ENCODE measurements around the gene ZBTB3. TPM values are rescaled to one million over a fixed set of nuclear protein-coding genes. Genes with fewer than 3 reads are reported as not detected.

The ZBTB3 gene
- total RNA-seq, 2 donors from 2014 or later, result 16.9 to 33.8 TPM

DNA sequence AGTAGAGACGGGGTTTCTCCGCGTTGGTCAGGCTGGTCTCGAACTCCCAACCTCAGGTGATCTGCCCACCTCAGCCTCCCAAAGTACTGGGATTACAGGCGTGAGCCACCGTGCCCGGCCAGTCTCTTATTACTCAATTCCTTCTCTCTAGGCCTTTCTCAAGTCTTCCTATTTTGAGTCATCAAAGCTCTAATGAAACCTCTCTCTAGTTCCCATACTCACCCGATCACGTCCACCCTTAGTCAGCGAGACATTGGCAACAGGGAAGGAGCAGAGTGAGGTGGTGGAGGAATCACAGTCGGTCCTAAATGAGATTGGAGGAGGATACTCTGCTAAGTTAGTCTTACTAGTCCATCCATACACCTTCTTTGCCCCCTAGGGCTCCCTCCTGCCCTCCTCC is 51.7 kb downstream of the ZBTB3 start:
- no peaks in the 10 kb centered on the region for H3K9me3 Mint-ChIP-seq
- H3K4me3 Mint-ChIP-seq, result no peak overlapping the region
- DNase-seq, result no peak
- Histone ChIP-seq H3K9ac (ENCODE audit: extremely low read depth, low read length, poor library complexity, severe bottlenecking) (no peak overlapping the region), H3K36me3 (ENCODE audit: control insufficient read depth, insufficient read depth, low read length) (peaks cover 51% of the 10 kb centered on the region), H3K27me3 (ENCODE audit: control insufficient read depth, insufficient read depth, low read length, poor library complexity, severe bottlenecking) (no peaks in the 10 kb centered on the region), H3K27ac (ENCODE audit: low read depth, low read length) (no peak overlapping the region), H3K4me1 (ENCODE audit: control insufficient read depth, insufficient read depth, low read length) (peaks cover 13% of the 10 kb centered on the region), H3K9me3 (ENCODE audit: control insufficient read depth, low read length) (no peaks in the 10 kb centered on the region), H3K4me3 (ENCODE audit: low read length) (no peak overlapping the region)
- peaks cover 44% of the 10 kb centered on the region for H3K36me3 Mint-ChIP-seq (ENCODE audit: low read depth)
- no peak overlapping the region for H3K27ac Mint-ChIP-seq
- WGBS, 2 experiments (ENCODE audit: insufficient coverage in 1 of 2, insufficient read length in 1 of 2), result 84 to 96% methylated on average over 5 to 11 of the region's 11 CpGs
- TF ChIP-seq CTCF (conservative IDR thresholded peaks at IDR 0.05), result no peak
- peaks cover 15% of the 10 kb centered on the region for H3K4me1 Mint-ChIP-seq
- H3K27me3 Mint-ChIP-seq (ENCODE audit: insufficient read depth), result no peaks in the 10 kb centered on the region

Small RNAs within 50 kb of the gene (microRNA-seq; reads per million reads assigned to microRNA genes)
- not detected for gene MIR6514 (ENCODE audit: borderline microRNAs expressed)
- not detected for gene MIR6748 (ENCODE audit: borderline microRNAs expressed)

Other genes starting within 250 kb of the ZBTB3 start
- gene AHNAK, start 207.4 kb downstream of the ZBTB3 start, total RNA-seq, result 100 to 1,000 TPM; 109 to 165 TPM
- gene EEF1G, start 180.3 kb downstream of the ZBTB3 start, total RNA-seq, result 1,000 to 10,000 TPM; 1,705 to 1,818 TPM
- gene TUT1, start 162.6 kb downstream of the ZBTB3 start, total RNA-seq, result 10 to 100 TPM; 16.0 to 33.5 TPM
- gene MTA2, start 152.3 kb downstream of the ZBTB3 start, total RNA-seq, result 100 to 1,000 TPM; 131 to 155 TPM
- gene EML3, start 141.4 kb downstream of the ZBTB3 start, total RNA-seq, result 10 to 100 TPM; 51.5 to 57.7 TPM
- 1 to 10 TPM in 1 of 2 donors, under 1 TPM in 1; 0.71 to 1.3 TPM for gene ROM1, start 140.9 kb downstream of the ZBTB3 start, total RNA-seq
- 10 to 100 TPM; 38.6 to 53.9 TPM for gene B3GAT3, start 132.2 kb downstream of the ZBTB3 start, total RNA-seq
- 100 to 1,000 TPM; 377 to 402 TPM for gene GANAB, start 107.5 kb downstream of the ZBTB3 start, total RNA-seq
- gene INTS5, start 100.9 kb downstream of the ZBTB3 start, total RNA-seq, result 10 to 100 TPM; 19.0 to 21.6 TPM
- 100 to 1,000 TPM; 125 to 140 TPM for gene C11orf98, start 89.0 kb downstream of the ZBTB3 start, total RNA-seq
- 10 to 100 TPM; 29.9 to 39.4 TPM for gene CSKMT, start 88.8 kb downstream of the ZBTB3 start, total RNA-seq
- 10 to 100 TPM in 1 of 2 donors, 1 to 10 TPM in 1; 9.2 to 11.1 TPM for gene UQCC3, start 82.5 kb downstream of the ZBTB3 start, total RNA-seq
- 10 to 100 TPM in 1 of 2 donors, 1 to 10 TPM in 1; 7.5 to 14.1 TPM for gene LBHD1, start 81.9 kb downstream of the ZBTB3 start, total RNA-seq
- 10 to 100 TPM; 89.3 to 96.6 TPM for gene UBXN1, start 75.1 kb downstream of the ZBTB3 start, total RNA-seq
- gene LRRN4CL, start 64.6 kb downstream of the ZBTB3 start, total RNA-seq, result under 1 TPM; 0.55 to 0.99 TPM
- gene BSCL2, start 46.7 kb downstream of the ZBTB3 start, total RNA-seq, result 10 to 100 TPM; 68.6 to 77.2 TPM
- gene GNG3, start 46.5 kb downstream of the ZBTB3 start, total RNA-seq, result 1 to 10 TPM in 1 of 2 donors, under 1 TPM in 1; 0.40 to 1.7 TPM
- gene HNRNPUL2, start 26.7 kb downstream of the ZBTB3 start, total RNA-seq, result 10 to 100 TPM; 48.1 to 49.8 TPM
- 10 to 100 TPM; 40.0 to 55.4 TPM for gene TTC9C, start 25.7 kb downstream of the ZBTB3 start, total RNA-seq
- gene POLR2G, start 7.4 kb upstream of the ZBTB3 start, total RNA-seq, result 100 to 1,000 TPM; 107 to 137 TPM
- gene TAF6L, start 17.2 kb upstream of the ZBTB3 start, total RNA-seq, result 10 to 100 TPM; 37.4 to 41.7 TPM
- gene TMEM179B, start 33.2 kb upstream of the ZBTB3 start, total RNA-seq, result 10 to 100 TPM; 31.0 TPM
- 10 to 100 TPM; 18.4 to 21.0 TPM for gene TMEM223, start 37.8 kb upstream of the ZBTB3 start, total RNA-seq
- gene NXF1, start 51.3 kb upstream of the ZBTB3 start, total RNA-seq, result 10 to 100 TPM; 45.8 to 61.4 TPM
- gene STX5, start 77.9 kb upstream of the ZBTB3 start, total RNA-seq, result 10 to 100 TPM; 36.9 to 37.3 TPM
- not detected for gene TEX54, start 78.7 kb upstream of the ZBTB3 start, total RNA-seq
- gene WDR74, start 85.4 kb upstream of the ZBTB3 start, total RNA-seq, result 10 to 100 TPM; 44.6 to 48.1 TPM
- 100 to 1,000 TPM; 438 to 488 TPM for gene SLC3A2, start 126.7 kb upstream of the ZBTB3 start, total RNA-seq
- gene CHRM1, start 167.2 kb upstream of the ZBTB3 start, total RNA-seq, result not detected
- gene SLC22A6, start 230.8 kb upstream of the ZBTB3 start, total RNA-seq, result not detected

Data from endodermal cell (in vitro differentiated cells).